GM12878 (cell line): ENCODE results near the gene CSNK1G3. TPM values are rescaled to one million over a fixed set of nuclear protein-coding genes. Genes with fewer than 3 reads are reported as not detected.

Source experiments
- CEBPZ ChIP-seq: fragments of 150-350 bp; IDR thresholded peaks from 2 replicates; pipeline ENCODE4 v1.6.1; 2016; ENCODE audit warnings: low read depth, low read length
- CREB1 ChIP-seq: IDR thresholded peaks from 2 replicates; pipeline ENCODE4 v1.6.1; 2012; ENCODE audit warnings: low read depth, mild to moderate bottlenecking, inconsistent platforms
- DPF2 ChIP-seq: fragments of 450-650 bp; IDR thresholded peaks from 2 replicates; pipeline ENCODE4 v1.6.1; 2017; ENCODE audit warnings: mild to moderate bottlenecking
- EZH2 ChIP-seq: IDR thresholded peaks from 2 replicates; pipeline ENCODE4 v1.6.1; 2012; ENCODE audit warnings: low read depth, mild to moderate bottlenecking, control low read depth, inconsistent platforms, low read length, borderline replicate concordance; ENCODE audit not compliant: control insufficient read depth
- FOS ChIP-seq: IDR thresholded peaks from 3 replicates; pipeline ENCODE4 v1.6.1; 2011; ENCODE audit warnings: borderline replicate concordance; ENCODE audit not compliant: insufficient read length; ENCODE audit errors: extremely low read depth
- HSF1 ChIP-seq: fragments of 150-350 bp; IDR thresholded peaks from 2 replicates; pipeline ENCODE4 v1.6.1; 2014; ENCODE audit warnings: mild to moderate bottlenecking, low read depth, low read length
- IRF5 ChIP-seq: fragments of 450-650 bp; IDR thresholded peaks from 2 replicates; pipeline ENCODE4 v1.6.1; 2017; ENCODE audit warnings: borderline replicate concordance
- KDM1A ChIP-seq: fragments of 200-600 bp; sonication (generic); IDR thresholded peaks from 2 replicates; pipeline ENCODE4 v1.6.1; 2016; ENCODE audit warnings: borderline replicate concordance
- MLLT1 ChIP-seq: fragments of 450-650 bp; IDR thresholded peaks from 2 replicates; pipeline ENCODE4 v1.6.1; 2016; ENCODE audit warnings: mild to moderate bottlenecking
- SKIL ChIP-seq: fragments of 450-650 bp; IDR thresholded peaks from 2 replicates; pipeline ENCODE4 v1.6.1; 2017; ENCODE audit warnings: mild to moderate bottlenecking, low read depth, inconsistent platforms; ENCODE audit not compliant: poor library complexity, severe bottlenecking
- SREBF1 ChIP-seq: IDR thresholded peaks from 2 replicates; pipeline ENCODE4 v1.6.1; 2012; ENCODE audit warnings: mild to moderate bottlenecking, low read length
- SREBF2 ChIP-seq: IDR thresholded peaks from 2 replicates; pipeline ENCODE4 v1.6.1; 2012; ENCODE audit warnings: mild to moderate bottlenecking, low read length
- ZNF217 ChIP-seq: fragments of 450-650 bp; IDR thresholded peaks from 2 replicates; pipeline ENCODE4 v1.6.1; 2017; ENCODE audit warnings: antibody characterized with exemption, mild to moderate bottlenecking
- ZNF687 ChIP-seq: fragments of 450-650 bp; IDR thresholded peaks from 2 replicates; pipeline ENCODE4 v1.6.1; 2017; ENCODE audit warnings: mild to moderate bottlenecking, moderate library complexity
- polyA plus RNA-seq, 11 experiments: library from polyadenylated mRNA; depleted of rRNA in 4 of 11; unstranded in 6 of 11; stranded (reverse) in 5 of 11; fragments of >200 nt; fragmentation: Nextera tagmentation in 4 of 11; fragmentation: Illumina TruSeq in 1 of 11; extraction: Ambion mirVana in 4 of 11; extraction: Trizol in 1 of 11; gene quantifications; 1 replicate in 1 of 11; 2 replicates in 10 of 11; pipeline versions ENCODE4 v1.2.1 to v1.2.3, GENCODE V29; 2011 to 2016; ENCODE audit warnings: inconsistent platforms in 2 of 11, missing spikeins in 2 of 11, low read depth in 1 of 11
- total RNA-seq, 4 experiments: library from RNA; depleted of rRNA in 3 of 4; stranded (reverse); fragments of >200 nt in 3 of 4; fragmentation: Illumina TruSeq in 1 of 4; extraction: Trizol in 1 of 4; gene quantifications; 2 replicates each; pipeline versions ENCODE4 v1.2.1 to v1.2.3, GENCODE V29; 2013 to 2021

CSNK1G3 gene
- total and polyA plus RNA-seq, 10 of the 15 experiments (the other 5 are each of a cell fraction or from before 2014, with no cell fraction given), result 7.4 to 24.1 (median 17.9) TPM

- TF ChIP-seq KDM1A (no peak), SKIL (no peak), FOS (no peak), CREB1 (no peak), ZNF687 (no peak), SREBF2 (no peak), IRF5 (no peak), MLLT1 (peak; percentile 45; the same call in 1 of the 2 replicates), EZH2 (no peak), SREBF1 (no peak), DPF2 (0 out of 2 replicates have a peak, but pooled peaks have one; percentile 12), CEBPZ (no peak), HSF1 (no peak), ZNF217 (no peak)
These were observed 859 bp downstream of the CSNK1G3 start (continued) for GRCh38 chr5:123512611-123513461.
